ENCODE data around the gene CYP4F11. TPM values are rescaled to one million over a fixed set of nuclear protein-coding genes. Genes with fewer than 3 reads are reported as not detected.

Gene CYP4F11
- total RNA-seq, 1 experiment from 2014 or later, result 0.21 TPM

GRCh38 chr19:15895876-15896430 lies 38.4 kb downstream of the CYP4F11 start:
- ChIA-PET POLR2A (no interaction called here), CTCF (no interaction called here)
- no peak for DNase-seq (ENCODE audit: low read depth, low spot score)
- H3K4me3 ChIP-seq (ENCODE audit: low read depth in 2 of 2, low read length in 2 of 2), result no peak overlapping the region
- no peaks in the 10 kb centered on the region for H3K36me3 ChIP-seq (ENCODE audit: control insufficient read depth, insufficient read depth, low read length)
- BruUV-seq (replicated peaks), result no TSS peak
- H3K9me3 ChIP-seq (ENCODE audit: control insufficient read depth, insufficient read depth, low read depth, low read length), result no peaks in the 10 kb centered on the region
- H3K27ac ChIP-seq (ENCODE audit: low read length), result no peak overlapping the region
- H3K27me3 ChIP-seq (ENCODE audit: control insufficient read depth, insufficient read depth, low read length), result no peaks in the 10 kb centered on the region
- no peak for ATAC-seq
- TF ChIP-seq CTCF (IDR thresholded peaks at IDR 0.05) (no peak), TCF7L2 (IDR thresholded peaks at IDR 0.05; ENCODE audit: low read depth, low read length) (no peak), REST (IDR thresholded peaks at IDR 0.05; ENCODE audit: insufficient read depth in 1 of 2, low read depth in 2 of 2, low read length in 1 of 2) (no peak), SIN3A (IDR thresholded peaks at IDR 0.05; ENCODE audit: borderline replicate concordance, insufficient read depth, low read depth, low read length) (no peak), POLR2AphosphoS5 (IDR thresholded peaks at IDR 0.05; ENCODE audit: low read depth, low read length) (no peak)
- in situ Hi-C loops (cut with HindIII; ENCODE audit: low pct_unique_long_range_greater_than_20kb, low sequenced_read_pairs), result no loop called here
- intact Hi-C loops (cut with micrococcal nuclease; ENCODE audit: unreplicated experiment), result no loop called here
- no peaks in the 10 kb centered on the region for H3K4me1 ChIP-seq (ENCODE audit: control insufficient read depth, insufficient read depth, low read length)

- TF ChIP-seq POLR2AphosphoS5 (IDR thresholded peaks at IDR 0.05; ENCODE audit: low read depth, low read length), result no peak
- no peak for TF ChIP-seq SIN3A (IDR thresholded peaks at IDR 0.05; ENCODE audit: borderline replicate concordance, insufficient read depth, low read depth, low read length)
- TF ChIP-seq CTCF (IDR thresholded peaks at IDR 0.05), result no peak
- no peak for TF ChIP-seq REST (IDR thresholded peaks at IDR 0.05; ENCODE audit: insufficient read depth in 1 of 2, low read depth in 2 of 2, low read length in 1 of 2)
- no peak for TF ChIP-seq TCF7L2 (IDR thresholded peaks at IDR 0.05; ENCODE audit: low read depth, low read length)
- H3K9me3 ChIP-seq (ENCODE audit: control insufficient read depth, insufficient read depth, low read depth, low read length), result no peaks in the 10 kb centered on the region
- CTCF ChIA-PET, result no interaction called here
- no peak overlapping the region for H3K27ac ChIP-seq (ENCODE audit: low read length)
- no peaks in the 10 kb centered on the region for H3K36me3 ChIP-seq (ENCODE audit: control insufficient read depth, insufficient read depth, low read length)
- no peaks in the 10 kb centered on the region for H3K4me1 ChIP-seq (ENCODE audit: control insufficient read depth, insufficient read depth, low read length)
- no TSS peak for BruUV-seq (replicated peaks)
- DNase-seq (ENCODE audit: low read depth, low spot score) (no peak), ATAC-seq (no peak)
- intact Hi-C loops (cut with micrococcal nuclease; ENCODE audit: unreplicated experiment), result no loop called here
- POLR2A ChIA-PET, result no interaction called here
- in situ Hi-C loops (cut with HindIII; ENCODE audit: low pct_unique_long_range_greater_than_20kb, low sequenced_read_pairs), result no loop called here
- H3K4me3 ChIP-seq (ENCODE audit: low read depth in 2 of 2, low read length in 2 of 2), result no peak overlapping the region
- no peaks in the 10 kb centered on the region for H3K27me3 ChIP-seq (ENCODE audit: control insufficient read depth, insufficient read depth, low read length)
Observed at GRCh38 chr19:15894359-15894758, 40.0 kb downstream of the CYP4F11 start.
